ENCODE measurements around the gene GNAS-AS1.

GNAS-AS1 gene

GRCh38 chr20:58863044-58863790 is 12.5 kb upstream of the GNAS-AS1 start:
- no peak for DNase-seq (ENCODE audit: low read depth in 2 of 2)

GRCh38 chr20:58855506-58856389 is 5.0 kb upstream of the GNAS-AS1 start:
- DNase-seq (ENCODE audit: low read depth in 2 of 2), result no peak

- DNase-seq (ENCODE audit: low read depth in 2 of 2), result no peak
These were observed 4.2 kb upstream of the GNAS-AS1 start for GRCh38 chr20:58854638-58855471.

GRCh38 chr20:58853976-58854637 is 3.4 kb upstream of the GNAS-AS1 start:
- DNase-seq (ENCODE audit: low read depth in 2 of 2), result no peak

GRCh38 chr20:58853466-58853865 is 2.8 kb upstream of the GNAS-AS1 start:
- no peak for DNase-seq (ENCODE audit: low read depth in 2 of 2)

GRCh38 chr20:58852543-58853271 is 2.0 kb upstream of the GNAS-AS1 start, which contains the start of gene GNAS:
Gene GNAS, plus strand, starts transcription at chr20:58852716.
- peak; percentile 41 to 48 for DNase-seq (ENCODE audit: low read depth in 2 of 2)

- no peak for DNase-seq (ENCODE audit: low read depth in 2 of 2)
These were observed 1.3 kb upstream of the GNAS-AS1 start for GRCh38 chr20:58851969-58852458.

GRCh38 chr20:58851221-58851968 is 693 bp upstream of the GNAS-AS1 start:
- DNase-seq (ENCODE audit: low read depth in 2 of 2), result no peak

GRCh38 chr20:58847463-58847862 is 3.2 kb downstream of the GNAS-AS1 start:
- no peak for DNase-seq (ENCODE audit: low read depth in 2 of 2)

- DNase-seq (ENCODE audit: low read depth in 2 of 2), result no peak
These were observed 5.0 kb downstream of the GNAS-AS1 start for GRCh38 chr20:58845706-58846105.

- DNase-seq (ENCODE audit: low read depth in 2 of 2), result no peak
These were observed 7.6 kb downstream of the GNAS-AS1 start for GRCh38 chr20:58843128-58843556.

- DNase-seq (ENCODE audit: low read depth in 2 of 2), result no peak
These were observed 8.4 kb downstream of the GNAS-AS1 start for GRCh38 chr20:58842276-58842675.

- no peak for DNase-seq (ENCODE audit: low read depth in 2 of 2)
These were observed 9.0 kb downstream of the GNAS-AS1 start for GRCh38 chr20:58841539-58842264.

- no peak for DNase-seq (ENCODE audit: low read depth in 2 of 2)
These were observed 9.7 kb downstream of the GNAS-AS1 start for GRCh38 chr20:58840816-58841538.

- DNase-seq (ENCODE audit: low read depth in 2 of 2), result no peak
These were observed 10.5 kb downstream of the GNAS-AS1 start for GRCh38 chr20:58839991-58840747.

GRCh38 chr20:58839474-58839874 is 11.2 kb downstream of the GNAS-AS1 start:
- DNase-seq (ENCODE audit: low read depth in 2 of 2), result peak; percentile 27 to 34

GRCh38 chr20:58838174-58838573 is 12.5 kb downstream of the GNAS-AS1 start:
- DNase-seq (ENCODE audit: low read depth in 2 of 2), result no peak

- no peak for DNase-seq (ENCODE audit: low read depth in 2 of 2)
These were observed 13.0 kb downstream of the GNAS-AS1 start for GRCh38 chr20:58837717-58838116.

All from stimulated activated CD4-positive, alpha-beta T cell treated with anti-CD3 and anti-CD28 coated beads, Interleukin-1b, Interleukin-23, amount 100 ng/mL, for 4 hours (primary cell).